HG03442 (cell line): Measurements from ENCODE around the gene CD93.

ENCODE experiments used
- ATAC-seq: cut with Tn5 transposase; IDR thresholded peaks from one replicate; pipeline ENCODE4 v1.9.1; 2021; ENCODE audit warnings: mild to moderate bottlenecking, moderate library complexity; ENCODE audit not compliant: unreplicated experiment

The CD93 gene

GRCh38 chr20:23084845-23085365 is 1.2 kb downstream of the CD93 start:
- ATAC-seq = no peak

GRCh38 chr20:23084282-23084844 is 1.8 kb downstream of the CD93 start:
- ATAC-seq = no peak

- no peak for ATAC-seq
Observed at GRCh38 chr20:23083553-23084220, 2.4 kb downstream of the CD93 start.

GRCh38 chr20:23082846-23083552 is 3.1 kb downstream of the CD93 start:
- ATAC-seq = no peak

- ATAC-seq = no peak
Observed at GRCh38 chr20:23081263-23081819, 4.8 kb downstream of the CD93 start.

GRCh38 chr20:23080521-23080920 is 5.6 kb downstream of the CD93 start:
- no peak for ATAC-seq

GRCh38 chr20:23079926-23080325 is 6.2 kb downstream of the CD93 start:
- no peak for ATAC-seq

GRCh38 chr20:23079016-23079351 is 7.1 kb downstream of the CD93 start:
- no peak for ATAC-seq

GRCh38 chr20:23078351-23079015 is 7.6 kb downstream of the CD93 start:
- ATAC-seq = no peak

GRCh38 chr20:23077277-23077676 is 8.8 kb downstream of the CD93 start:
- ATAC-seq = no peak

GRCh38 chr20:23074052-23074451 is 12.1 kb downstream of the CD93 start:
- ATAC-seq = no peak

GRCh38 chr20:23072892-23073586 is 13.1 kb downstream of the CD93 start:
- ATAC-seq = no peak

GRCh38 chr20:23071996-23072395 is 14.1 kb downstream of the CD93 start:
- no peak for ATAC-seq

- ATAC-seq = no peak
Observed at GRCh38 chr20:23071398-23071797, 14.7 kb downstream of the CD93 start.

- no peak for ATAC-seq
Observed at GRCh38 chr20:23069108-23069507, 17.0 kb downstream of the CD93 start.

- no peak for ATAC-seq
Observed at GRCh38 chr20:23068283-23068682, 17.8 kb downstream of the CD93 start.

GRCh38 chr20:23066772-23067171 is 19.4 kb downstream of the CD93 start:
- no peak for ATAC-seq

GRCh38 chr20:23065266-23066201 is 20.6 kb downstream of the CD93 start:
- no peak for ATAC-seq

GRCh38 chr20:23063581-23063980 is 22.5 kb downstream of the CD93 start:
- no peak for ATAC-seq

GRCh38 chr20:23063168-23063567 is 23.0 kb downstream of the CD93 start:
- no peak for ATAC-seq
